Measurements from ENCODE around the gene SEMA6C. TPM values are rescaled to one million over a fixed set of nuclear protein-coding genes. Genes with fewer than 3 reads are reported as not detected.

Gene SEMA6C
- total and polyA plus RNA-seq, 10 donors = 2.0 to 9.4 (median 4.2) TPM

- Histone ChIP-seq H3K36me3 (no peaks in the 10 kb centered on the region), H3K27me3 (replicated peaks in 1 of 7) (no peaks in the 10 kb centered on the region), H3K27ac (no peak overlapping the region), H3K9me3 (no peaks in the 10 kb centered on the region), H3K4me3 (no peak overlapping the region), H3K4me1 (peaks cover 0 to 23% (median 15%) of the 10 kb centered on the region in 6 donors)
- DNase-seq = no peak
- no peak for TF ChIP-seq POLR2AphosphoS5 (IDR thresholded peaks at IDR 0.05)
- no peak for TF ChIP-seq POLR2A (IDR thresholded peaks at IDR 0.05)
- no peak for TF ChIP-seq CTCF (IDR thresholded peaks at IDR 0.05 in 8 of 11, conservative IDR thresholded peaks at IDR 0.05 in 3 of 11)
- 78 to 84% (median 79%) methylated on average over 29 to 65 of the region's 65 CpGs for WGBS, 5 donors
- intact Hi-C loops (cut with DNase I; ENCODE audit: low total_unique reads) = no loop called here
Observed at GRCh38 chr1:151133018-151133806, 13.2 kb downstream of the SEMA6C start.

DNA sequence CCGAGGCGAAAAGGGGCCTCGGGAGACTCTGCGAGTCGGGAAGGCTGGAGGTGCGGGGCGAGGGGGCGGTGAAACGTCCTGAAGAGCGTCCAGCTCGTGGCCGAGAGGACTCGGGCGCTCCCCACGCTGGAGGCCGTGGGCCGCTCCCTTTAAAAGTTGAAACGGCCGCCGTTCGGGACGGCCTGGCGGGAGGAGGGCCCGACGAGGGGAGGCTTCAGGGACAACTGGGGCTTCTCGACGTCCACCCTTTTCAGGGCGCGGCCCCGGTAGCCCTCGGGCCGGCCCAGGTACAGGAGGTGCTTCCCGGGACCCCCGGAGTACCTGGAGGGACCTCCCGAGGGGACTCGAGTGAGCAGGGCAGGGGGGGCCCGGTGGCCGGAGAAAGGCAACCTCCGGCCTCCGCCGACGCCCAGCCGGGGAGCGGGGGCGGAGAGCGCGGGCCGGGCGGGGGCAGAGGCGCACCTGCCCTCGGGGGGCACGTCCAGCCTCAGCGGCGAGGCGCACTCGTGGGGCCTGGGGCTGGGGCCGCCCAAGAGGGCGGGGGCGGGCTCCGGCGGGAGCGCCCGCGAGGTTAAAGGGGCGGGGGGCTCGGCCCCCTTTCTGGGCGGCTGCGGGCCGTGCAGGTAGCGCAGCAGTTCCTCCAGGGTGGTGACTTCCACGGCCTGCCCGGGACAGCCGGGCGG, 14.0 kb downstream of the SEMA6C start:
- Histone ChIP-seq H3K36me3 (no peaks in the 10 kb centered on the region), H3K27me3 (replicated peaks in 1 of 7) (no peaks in the 10 kb centered on the region), H3K4me1 (peaks cover 0 to 23% (median 15%) of the 10 kb centered on the region in 6 donors), H3K27ac (no peak overlapping the region), H3K4me3 (peak overlapping the region in 2 of 8 donors; percentile 41 to 65), H3K9me3 (no peaks in the 10 kb centered on the region)
- DNase-seq = no peak
- no peak for TF ChIP-seq POLR2A (IDR thresholded peaks at IDR 0.05)
- TF ChIP-seq POLR2AphosphoS5 (IDR thresholded peaks at IDR 0.05) = no peak
- no peak for TF ChIP-seq CTCF (IDR thresholded peaks at IDR 0.05 in 8 of 11, conservative IDR thresholded peaks at IDR 0.05 in 3 of 11)
- intact Hi-C loops (cut with DNase I; ENCODE audit: low total_unique reads) = no loop called here
- WGBS, 5 donors = 72 to 91% (median 82%) methylated on average over 37 to 74 of the region's 74 CpGs

DNA sequence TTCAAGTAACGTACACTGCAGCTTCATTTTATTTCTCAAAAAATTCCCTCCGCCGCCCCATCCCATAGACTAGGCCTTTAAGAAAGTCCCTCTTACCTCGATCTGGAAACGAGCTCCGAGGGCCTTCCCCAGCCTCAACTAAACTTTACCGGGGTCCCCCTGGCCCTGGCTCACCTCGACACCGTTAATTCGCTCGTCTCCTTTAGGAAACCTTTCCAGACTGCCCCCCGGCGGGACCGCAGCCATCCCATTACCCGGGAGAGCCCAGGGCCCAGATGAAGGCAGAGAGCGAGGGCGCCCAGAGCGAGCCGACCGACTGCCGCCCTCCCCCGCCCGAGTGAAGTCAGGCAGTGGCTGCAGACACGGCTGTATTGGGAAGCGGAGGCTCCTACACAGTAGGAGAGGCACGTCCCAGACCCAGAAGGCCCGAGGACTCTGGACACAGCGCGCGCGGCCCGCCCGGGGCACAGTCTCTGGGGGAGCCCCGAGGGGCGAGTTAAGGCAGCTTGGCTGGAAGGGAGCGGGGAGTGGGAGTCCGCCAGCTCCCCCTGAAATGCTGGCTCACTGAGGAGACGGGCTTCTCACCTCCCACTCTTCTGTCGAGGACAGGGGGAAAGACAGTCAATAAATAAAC, 14.6 kb downstream of the SEMA6C start:
- Histone ChIP-seq H3K4me1 (peaks cover 0 to 23% (median 15%) of the 10 kb centered on the region in 6 donors), H3K27me3 (replicated peaks in 1 of 7) (no peaks in the 10 kb centered on the region), H3K27ac (peak overlapping the region in 4 of 8 donors; percentile 40 to 66 (median 53)), H3K9me3 (no peaks in the 10 kb centered on the region), H3K4me3 (peak overlapping the region; percentile 3 to 65 (median 37)), H3K36me3 (no peaks in the 10 kb centered on the region)
- DNase-seq = no peak
- intact Hi-C loops (cut with DNase I; ENCODE audit: low total_unique reads) = no loop called here
- TF ChIP-seq CTCF (IDR thresholded peaks at IDR 0.05 in 8 of 11, conservative IDR thresholded peaks at IDR 0.05 in 3 of 11) (no peak), POLR2A (IDR thresholded peaks at IDR 0.05) (no peak)
- WGBS, 5 donors = 51 to 75% (median 61%) methylated on average over 33 to 39 of the region's 39 CpGs

Measured in spleen (tissue), 11 donors.